NT2/D1 (cell line): ENCODE measurements around the gene A1BG.
A peak's percentile ranks its signal among the peaks of the same experiment; 100 is the strongest.
"Not testable (repeated sequence)": the region's sequence is repeated elsewhere in the genome, so short reads cannot be mapped to it uniquely, and the experiment has no call there.

Experiments
- DNase-seq: peaks from one replicate; pipeline ENCODE4 v3.0.0-alpha.2; 2011; ENCODE audit warnings: low read depth, low spot score
- H3K27me3 ChIP-seq: 2 replicates; pipeline ENCODE4 v1.6.0; 2011; ENCODE audit warnings: mild to moderate bottlenecking; ENCODE audit not compliant: insufficient read length, insufficient read depth
- H3K36me3 ChIP-seq: 2 replicates; pipeline ENCODE4 v1.6.1; 2011; ENCODE audit warnings: mild to moderate bottlenecking, low read length, mixed read lengths; ENCODE audit not compliant: insufficient read depth, insufficient read length
- H3K4me1 ChIP-seq: 2 replicates; pipeline ENCODE4 v1.5.1; 2011; ENCODE audit not compliant: insufficient read depth, insufficient read length
- H3K4me3 ChIP-seq: 2 replicates; pipeline ENCODE4 v1.5.1; 2011; ENCODE audit warnings: low read depth; ENCODE audit not compliant: insufficient read length
- H3K9ac ChIP-seq: 2 replicates; pipeline ENCODE4 v1.6.0; 2011; ENCODE audit warnings: low read depth; ENCODE audit not compliant: insufficient read length
- H3K9me3 ChIP-seq: 2 replicates; pipeline ENCODE4 v1.5.1; 2011; ENCODE audit warnings: mild to moderate bottlenecking, low read length; ENCODE audit not compliant: insufficient read depth
- SUZ12 ChIP-seq: IDR thresholded peaks from 2 replicates; pipeline ENCODE4 v1.6.1; 2011; ENCODE audit not compliant: insufficient read length, insufficient read depth; ENCODE audit errors: extremely low read depth
- YY1 ChIP-seq: IDR thresholded peaks from 2 replicates; pipeline ENCODE4 v1.6.1; 2011; ENCODE audit not compliant: insufficient read length, insufficient read depth
- ZNF274 ChIP-seq: IDR thresholded peaks from 2 replicates; pipeline ENCODE4 v1.6.1; 2011; ENCODE audit warnings: mild to moderate bottlenecking, low read depth, low read length

A1BG gene

GRCh38 chr19:58353717-58354477 is 605 bp upstream of the A1BG start:
- peaks cover 10% of the 10 kb centered on the region for H3K4me1 ChIP-seq
- TF ChIP-seq ZNF274 (no peak), SUZ12 (no peak), YY1 (no peak)
- H3K9me3 ChIP-seq = no peaks in the 10 kb centered on the region
- no peak overlapping the region for H3K9ac ChIP-seq
- no peak overlapping the region for H3K4me3 ChIP-seq
- peaks cover 33% of the 10 kb centered on the region for H3K36me3 ChIP-seq
- no peak for DNase-seq
- H3K27me3 ChIP-seq = no peaks in the 10 kb centered on the region

GRCh38 chr19:58351990-58352755 is 1.1 kb downstream of the A1BG start:
- Histone ChIP-seq H3K27me3 (peaks cover 2% of the 10 kb centered on the region), H3K9ac (no peak overlapping the region), H3K9me3 (no peaks in the 10 kb centered on the region), H3K4me3 (no peak overlapping the region), H3K4me1 (peaks cover 3% of the 10 kb centered on the region), H3K36me3 (peaks cover 25% of the 10 kb centered on the region)
- DNase-seq = no peak
- TF ChIP-seq YY1 (no peak), ZNF274 (no peak), SUZ12 (no peak)

- Histone ChIP-seq H3K36me3 (peaks cover 25% of the 10 kb centered on the region), H3K4me1 (peaks cover 3% of the 10 kb centered on the region), H3K9ac (no peak overlapping the region), H3K27me3 (peaks cover 8% of the 10 kb centered on the region), H3K4me3 (no peak overlapping the region), H3K9me3 (no peaks in the 10 kb centered on the region)
- no peak for TF ChIP-seq SUZ12
- no peak for TF ChIP-seq YY1
- no peak for TF ChIP-seq ZNF274
- no peak for DNase-seq
These were observed 1.8 kb downstream of the A1BG start for GRCh38 chr19:58351558-58351878.

GRCh38 chr19:58350871-58351557 is 2.3 kb downstream of the A1BG start:
- H3K27me3 ChIP-seq = peaks cover 10% of the 10 kb centered on the region
- TF ChIP-seq SUZ12 (no peak), ZNF274 (no peak), YY1 (no peak)

GRCh38 chr19:58350001-58350861 is 3.1 kb downstream of the A1BG start:
- peaks cover 17% of the 10 kb centered on the region for H3K36me3 ChIP-seq
- TF ChIP-seq SUZ12 (no peak), ZNF274 (no peak), YY1 (no peak)
- no peak overlapping the region for H3K9ac ChIP-seq
- H3K4me3 ChIP-seq = no peak overlapping the region
- H3K4me1 ChIP-seq = peaks cover 4% of the 10 kb centered on the region
- no peak for DNase-seq
- H3K9me3 ChIP-seq = no peaks in the 10 kb centered on the region
- H3K27me3 ChIP-seq = peaks cover 15% of the 10 kb centered on the region

More at GRCh38 chr19:58350871-58351557, 2.3 kb downstream of the A1BG start:
- Histone ChIP-seq H3K4me1 (peaks cover 3% of the 10 kb centered on the region), H3K9me3 (no peaks in the 10 kb centered on the region), H3K36me3 (peaks cover 25% of the 10 kb centered on the region), H3K4me3 (no peak overlapping the region), H3K9ac (no peak overlapping the region)
- no peak for DNase-seq

GRCh38 chr19:58349590-58349989 is 3.7 kb downstream of the A1BG start:
- H3K4me3 ChIP-seq = no peak overlapping the region
- no peak for DNase-seq
- peaks cover 16% of the 10 kb centered on the region for H3K36me3 ChIP-seq
- peaks cover 15% of the 10 kb centered on the region for H3K27me3 ChIP-seq
- no peak for TF ChIP-seq YY1
- no peak for TF ChIP-seq ZNF274
- TF ChIP-seq SUZ12 = no peak
- H3K4me1 ChIP-seq = peaks cover 4% of the 10 kb centered on the region
- H3K9ac ChIP-seq = no peak overlapping the region
- no peaks in the 10 kb centered on the region for H3K9me3 ChIP-seq

GRCh38 chr19:58348080-58348479 is 5.2 kb downstream of the A1BG start:
- DNase-seq, H3K4me1 ChIP-seq, H3K9me3 ChIP-seq, H3K36me3 ChIP-seq: not testable (repeated sequence)
- Histone ChIP-seq H3K4me3 (peak overlapping the region; percentile 75), H3K9ac (peak overlapping the region; percentile 85), H3K27me3 (peaks cover 15% of the 10 kb centered on the region)
